Calu3 (cell line): ENCODE measurements around the gene TFCP2. TPM values are rescaled to one million over a fixed set of nuclear protein-coding genes. Genes with fewer than 3 reads are reported as not detected.

Experiments
- BruUV-seq: library from RNA; stranded (reverse); fragments of 400-500 nt; replicated peaks from 2 replicates; lab custom pipeline; 2021; lab: Mats Ljungman, UMichigan
- CTCF ChIA-PET: fragments of 300-600 bp; sonication (Branson Sonifier 250); formaldehyde crosslinking; loops from one replicate; lab custom pipeline; 2022; ENCODE audit warnings: antibody characterized with exemption; lab: Charles Lee
- DNase-seq: peaks from one replicate; pipeline ENCODE4 v3.0.0; 2022
- H3K27ac Mint-ChIP-seq: one replicate; pipeline ENCODE4 v1.8.0; 2022; ENCODE audit warnings: mixed read lengths; ENCODE audit not compliant: unreplicated experiment
- H3K27me3 Mint-ChIP-seq: one replicate; pipeline ENCODE4 v1.8.0; 2022; ENCODE audit warnings: mixed read lengths; ENCODE audit not compliant: unreplicated experiment
- H3K36me3 Mint-ChIP-seq: one replicate; pipeline ENCODE4 v1.8.0; 2022; ENCODE audit warnings: mild to moderate bottlenecking, moderate library complexity, mixed read lengths; ENCODE audit not compliant: insufficient read depth, unreplicated experiment
- H3K4me1 Mint-ChIP-seq: one replicate; pipeline ENCODE4 v1.8.0; 2022; ENCODE audit warnings: mild to moderate bottlenecking, low read depth, mixed read lengths; ENCODE audit not compliant: unreplicated experiment
- H3K4me3 Mint-ChIP-seq: one replicate; pipeline ENCODE4 v1.8.0; 2022; ENCODE audit warnings: mild to moderate bottlenecking, low read depth, moderate library complexity, mixed read lengths; ENCODE audit not compliant: unreplicated experiment
- H3K9me3 Mint-ChIP-seq: one replicate; pipeline ENCODE4 v1.8.0; 2022; ENCODE audit warnings: low read depth, mixed read lengths; ENCODE audit not compliant: unreplicated experiment
- CTCF ChIP-seq: fragments of 200-600 bp; IDR thresholded peaks from one replicate; pipeline ENCODE4 v1.8.0; 2022; ENCODE audit warnings: antibody characterized with exemption; ENCODE audit not compliant: unreplicated experiment
- intact Hi-C: fragments of 100-400 bp; cut with micrococcal nuclease; formaldehyde crosslinking; loops from one replicate; pipeline ENCODE4 v1.10.0; 2022; ENCODE audit not compliant: unreplicated experiment
- total RNA-seq: library from RNA; stranded (reverse); gene quantifications from 2 replicates; pipeline ENCODE4 v1.2.3, GENCODE V29; 2022

TFCP2 gene
- total RNA-seq, 1 experiment from 2014 or later: 19.6 TPM

- Mint-ChIP-seq H3K27me3 (no peaks in the 10 kb centered on the region), H3K4me3 (no peak overlapping the region), H3K36me3 (no peaks in the 10 kb centered on the region), H3K9me3 (no peaks in the 10 kb centered on the region), H3K4me1 (no peaks in the 10 kb centered on the region), H3K27ac (no peak overlapping the region)
- intact Hi-C loops: no loop called here
- CTCF ChIA-PET: interaction anchor here (0.5 kb wide), 1 partner anchor 9 kb away, joined by 4 read pairs; no protein-coding TSS in a partner anchor
- TF ChIP-seq CTCF: no peak
- no TSS peak for BruUV-seq
- DNase-seq: no peak
Measured at GRCh38 chr12:51189790-51190355, 16.9 kb upstream of the TFCP2 start.

GRCh38 chr12:51188359-51189051 is 15.6 kb upstream of the TFCP2 start:
- no TSS peak for BruUV-seq
- Mint-ChIP-seq H3K27me3 (peaks cover 8% of the 10 kb centered on the region), H3K4me1 (peaks cover 5% of the 10 kb centered on the region), H3K4me3 (no peak overlapping the region), H3K9me3 (no peaks in the 10 kb centered on the region), H3K27ac (no peak overlapping the region), H3K36me3 (no peaks in the 10 kb centered on the region)
- DNase-seq: no peak
- CTCF ChIA-PET: no interaction called here
- TF ChIP-seq CTCF: no peak
- intact Hi-C loops: no loop called here

GRCh38 chr12:51187370-51187987 is 14.5 kb upstream of the TFCP2 start:
- H3K27ac Mint-ChIP-seq: no peak overlapping the region
- DNase-seq: no peak
- H3K9me3 Mint-ChIP-seq: no peaks in the 10 kb centered on the region
- intact Hi-C loops: no loop called here
- H3K4me1 Mint-ChIP-seq: peaks cover 6% of the 10 kb centered on the region
- no peak overlapping the region for H3K4me3 Mint-ChIP-seq
- CTCF ChIA-PET: interaction anchor here (0.5 kb wide), 1 partner anchor 362 kb away, joined by 3 read pairs; no protein-coding TSS in a partner anchor
- no peak for TF ChIP-seq CTCF
- BruUV-seq: no TSS peak
- peaks cover 8% of the 10 kb centered on the region for H3K27me3 Mint-ChIP-seq
- no peaks in the 10 kb centered on the region for H3K36me3 Mint-ChIP-seq

GRCh38 chr12:51186465-51187085 is 13.6 kb upstream of the TFCP2 start:
- peaks cover 6% of the 10 kb centered on the region for H3K4me1 Mint-ChIP-seq
- H3K4me3 Mint-ChIP-seq: no peak overlapping the region
- no peak for TF ChIP-seq CTCF
- BruUV-seq: no TSS peak
- H3K36me3 Mint-ChIP-seq: no peaks in the 10 kb centered on the region
- H3K27ac Mint-ChIP-seq: no peak overlapping the region
- H3K9me3 Mint-ChIP-seq: no peaks in the 10 kb centered on the region
- intact Hi-C loops: no loop called here
- CTCF ChIA-PET: interaction anchor here (0.5 kb wide), 1 partner anchor 361 kb away, joined by 3 read pairs; no protein-coding TSS in a partner anchor
- no peak for DNase-seq
- peaks cover 8% of the 10 kb centered on the region for H3K27me3 Mint-ChIP-seq
